GM19238 (cell line): Measurements from ENCODE around the gene MAPT.
A peak's percentile ranks its signal among the peaks of the same experiment; 100 is the strongest.

Experiments
- DNase-seq: peaks from one replicate; pipeline ENCODE4 v3.0.0; 2011; ENCODE audit warnings: low spot score; ENCODE audit not compliant: insufficient read length

The MAPT gene

GRCh38 chr17:46027048-46027975, 133.0 kb downstream of the MAPT start:
- DNase-seq: no peak

GRCh38 chr17:46027976-46028325, 133.6 kb downstream of the MAPT start:
- DNase-seq: no peak

GRCh38 chr17:46028374-46028773, 134.0 kb downstream of the MAPT start:
- no peak for DNase-seq

GRCh38 chr17:46028981-46029565, 134.7 kb downstream of the MAPT start:
- no peak for DNase-seq

GRCh38 chr17:46029627-46030026, 135.3 kb downstream of the MAPT start:
- DNase-seq: no peak

- no peak for DNase-seq
Observed at GRCh38 chr17:46030752-46031151, 136.4 kb downstream of the MAPT start.

GRCh38 chr17:46031440-46031839, 137.1 kb downstream of the MAPT start:
- DNase-seq: no peak

GRCh38 chr17:46031920-46032319, 137.6 kb downstream of the MAPT start:
- DNase-seq: no peak

GRCh38 chr17:46032909-46033308, 138.6 kb downstream of the MAPT start:
- no peak for DNase-seq

GRCh38 chr17:46033392-46033791, 139.0 kb downstream of the MAPT start:
- no peak for DNase-seq

GRCh38 chr17:46035112-46035818, 140.9 kb downstream of the MAPT start:
- DNase-seq: peak; percentile 37

GRCh38 chr17:46036491-46036890, 142.1 kb downstream of the MAPT start:
- no peak for DNase-seq

GRCh38 chr17:46037722-46038255, 143.4 kb downstream of the MAPT start:
- DNase-seq: no peak

- DNase-seq: no peak
Observed at GRCh38 chr17:46038414-46038813, 144.1 kb downstream of the MAPT start.

- no peak for DNase-seq
Observed at GRCh38 chr17:46038937-46039336, 144.6 kb downstream of the MAPT start.

- no peak for DNase-seq
Observed at GRCh38 chr17:46039592-46040186, 145.3 kb downstream of the MAPT start.

- no peak for DNase-seq
Observed at GRCh38 chr17:46042246-46042645, 147.9 kb downstream of the MAPT start.

GRCh38 chr17:46042925-46043324, 148.6 kb downstream of the MAPT start:
- DNase-seq: no peak

- DNase-seq: no peak
Observed at GRCh38 chr17:46043606-46044005, 149.3 kb downstream of the MAPT start.

GRCh38 chr17:46044286-46044928, 150.1 kb downstream of the MAPT start:
- no peak for DNase-seq

GRCh38 chr17:46044989-46045388, 150.6 kb downstream of the MAPT start:
- no peak for DNase-seq
